ENCODE data around the gene RFTN1.

DNA sequence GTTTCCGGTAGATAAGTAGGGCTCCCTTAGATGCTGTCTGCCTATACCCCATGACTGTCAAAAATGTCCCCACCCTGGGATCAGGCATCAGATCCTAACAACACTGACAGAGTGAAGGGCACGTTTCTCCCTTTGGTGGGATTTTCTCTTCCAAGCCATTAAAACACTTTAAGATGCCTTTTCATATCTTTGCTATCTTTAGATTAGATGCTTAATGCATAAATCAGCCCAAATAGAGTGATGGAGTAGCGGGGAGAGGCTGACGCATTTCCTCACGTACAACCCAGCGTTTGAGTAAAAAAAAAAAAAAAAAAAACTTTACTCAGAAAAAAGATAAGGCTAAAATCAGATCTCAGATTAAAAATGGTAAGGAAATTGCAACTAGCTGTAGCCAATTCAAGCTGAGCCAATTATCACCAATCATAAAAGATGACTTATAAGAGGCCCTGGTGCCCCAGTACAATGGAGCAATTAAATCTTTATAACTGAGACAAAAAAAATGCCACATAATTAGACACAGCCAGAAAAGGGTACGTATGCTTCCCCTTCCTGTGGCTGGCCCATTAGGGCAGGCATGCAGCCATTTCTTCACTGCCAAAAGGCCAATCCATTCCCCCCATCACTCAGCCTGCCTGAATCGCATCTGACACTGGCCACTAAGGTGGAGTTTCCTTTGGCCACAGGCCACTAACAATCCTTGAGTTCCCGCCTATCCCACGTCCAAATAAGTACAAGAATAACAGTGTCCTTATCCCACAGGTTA, 45.0 kb downstream of the RFTN1 start:
- TF ChIP-seq, protein P1, sequence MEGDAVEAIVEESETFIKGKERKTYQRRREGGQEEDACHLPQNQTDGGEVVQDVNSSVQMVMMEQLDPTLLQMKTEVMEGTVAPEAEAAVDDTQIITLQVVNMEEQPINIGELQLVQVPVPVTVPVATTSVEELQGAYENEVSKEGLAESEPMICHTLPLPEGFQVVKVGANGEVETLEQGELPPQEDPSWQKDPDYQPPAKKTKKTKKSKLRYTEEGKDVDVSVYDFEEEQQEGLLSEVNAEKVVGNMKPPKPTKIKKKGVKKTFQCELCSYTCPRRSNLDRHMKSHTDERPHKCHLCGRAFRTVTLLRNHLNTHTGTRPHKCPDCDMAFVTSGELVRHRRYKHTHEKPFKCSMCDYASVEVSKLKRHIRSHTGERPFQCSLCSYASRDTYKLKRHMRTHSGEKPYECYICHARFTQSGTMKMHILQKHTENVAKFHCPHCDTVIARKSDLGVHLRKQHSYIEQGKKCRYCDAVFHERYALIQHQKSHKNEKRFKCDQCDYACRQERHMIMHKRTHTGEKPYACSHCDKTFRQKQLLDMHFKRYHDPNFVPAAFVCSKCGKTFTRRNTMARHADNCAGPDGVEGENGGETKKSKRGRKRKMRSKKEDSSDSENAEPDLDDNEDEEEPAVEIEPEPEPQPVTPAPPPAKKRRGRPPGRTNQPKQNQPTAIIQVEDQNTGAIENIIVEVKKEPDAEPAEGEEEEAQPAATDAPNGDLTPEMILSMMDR (IDR thresholded peaks at IDR 0.05) = no peak
- TF ChIP-seq POLR2A (IDR thresholded peaks at IDR 0.05) = no peak
- no peak for TF ChIP-seq POLR2AphosphoS5 (IDR thresholded peaks at IDR 0.05)

All from suprapubic skin (tissue), 4 donors.